Trophoblast cell (in vitro differentiated cells and primary cell): ENCODE results near the gene SLFNL1.

ENCODE experiments used
- DNase-seq, 2 donors: peaks; one replicate each; pipeline ENCODE4 v3.0.0-alpha.2; 2016
- H2AFZ ChIP-seq: 2 replicates; pipeline ENCODE4 v1.6.1; 2013; ENCODE audit warnings: low read length, moderate library complexity, mild to moderate bottlenecking; ENCODE audit not compliant: insufficient read depth, poor library complexity
- H2AK5ac ChIP-seq: 2 replicates; pipeline ENCODE4 v1.6.1; 2013; ENCODE audit warnings: mild to moderate bottlenecking, low read length
- H2BK120ac ChIP-seq: 2 replicates; pipeline ENCODE4 v1.6.1; 2013; ENCODE audit warnings: low read length, mild to moderate bottlenecking, moderate library complexity; ENCODE audit not compliant: insufficient read depth, poor library complexity
- H2BK12ac ChIP-seq: 2 replicates; pipeline ENCODE4 v1.6.1; 2013; ENCODE audit warnings: mild to moderate bottlenecking, low read length, moderate library complexity
- H2BK5ac ChIP-seq: 2 replicates; pipeline ENCODE4 v1.6.1; 2013; ENCODE audit warnings: low read length, low read depth, moderate library complexity, mild to moderate bottlenecking; ENCODE audit not compliant: poor library complexity
- H3K14ac ChIP-seq: 2 replicates; pipeline ENCODE4 v1.6.1; 2013; ENCODE audit warnings: mild to moderate bottlenecking, low read length
- H3K18ac ChIP-seq: 2 replicates; pipeline ENCODE4 v1.6.1; 2013; ENCODE audit warnings: mild to moderate bottlenecking, low read length
- H3K23ac ChIP-seq: 2 replicates; pipeline ENCODE4 v1.6.1; 2013; ENCODE audit warnings: low read length
- H3K27ac ChIP-seq: 2 replicates; pipeline ENCODE4 v1.5.1; 2013; ENCODE audit warnings: low read depth, mild to moderate bottlenecking, inconsistent platforms, low read length, moderate library complexity
- H3K27me3 ChIP-seq: 2 replicates; pipeline ENCODE4 v1.6.1; 2013; ENCODE audit warnings: inconsistent platforms, mild to moderate bottlenecking, low read length, moderate library complexity; ENCODE audit not compliant: insufficient read depth
- H3K36me3 ChIP-seq, 2 experiments: 1 replicate in 1 of 2; 2 replicates in 1 of 2; pipeline ENCODE4 v1.6.1; 2013; ENCODE audit warnings: low read length in 2 of 2, mild to moderate bottlenecking in 2 of 2, moderate library complexity in 1 of 2; ENCODE audit not compliant: insufficient read depth in 2 of 2, control insufficient read depth in 1 of 2
- H3K4ac ChIP-seq: 2 replicates; pipeline ENCODE4 v1.6.1; 2013; ENCODE audit warnings: low read depth, mild to moderate bottlenecking, low read length, moderate library complexity
- H3K4me1 ChIP-seq, 2 experiments: 1 replicate in 1 of 2; 2 replicates in 1 of 2; pipeline ENCODE4 v1.6.1; 2013; ENCODE audit warnings: low read length in 2 of 2, mild to moderate bottlenecking in 2 of 2, moderate library complexity in 1 of 2; ENCODE audit not compliant: insufficient read depth in 2 of 2, control insufficient read depth in 1 of 2
- H3K4me2 ChIP-seq: 2 replicates; pipeline ENCODE4 v1.6.1; 2013; ENCODE audit warnings: inconsistent platforms, mild to moderate bottlenecking, low read length, moderate library complexity
- H3K4me3 ChIP-seq: 2 replicates; pipeline ENCODE4 v1.5.1; 2013; ENCODE audit warnings: mild to moderate bottlenecking, low read depth, low read length, inconsistent platforms
- H3K79me1 ChIP-seq: one replicate; pipeline ENCODE4 v1.6.1; 2013; ENCODE audit warnings: low read length
- H3K79me2 ChIP-seq: 2 replicates; pipeline ENCODE4 v1.6.1; 2013; ENCODE audit warnings: low read length, mild to moderate bottlenecking; ENCODE audit not compliant: control insufficient read depth, insufficient read depth, poor library complexity
- H3K9ac ChIP-seq: 2 replicates; pipeline ENCODE4 v1.6.1; 2013; ENCODE audit warnings: mild to moderate bottlenecking, low read length
- H3K9me3 ChIP-seq: 2 replicates; pipeline ENCODE4 v1.6.1; 2013; ENCODE audit warnings: low read depth, mild to moderate bottlenecking, control low read depth, inconsistent platforms, low read length; ENCODE audit not compliant: insufficient read depth
- H4K12ac ChIP-seq: 2 replicates; pipeline ENCODE4 v1.6.1; 2013; ENCODE audit warnings: low read depth, mild to moderate bottlenecking, low read length, moderate library complexity
- H4K8ac ChIP-seq: 2 replicates; pipeline ENCODE4 v1.6.1; 2013; ENCODE audit warnings: low read depth, mild to moderate bottlenecking, low read length, moderate library complexity
- H4K91ac ChIP-seq: one replicate; pipeline ENCODE4 v1.6.1; 2013; ENCODE audit warnings: low read depth, mild to moderate bottlenecking, low read length, moderate library complexity
- WGBS: extraction: QIAGEN DNeasy Blood & Tissue Kit; methylation state at CpG from one replicate; pipeline ENCODE4 v1.1.7; 2013; ENCODE audit warnings: missing lambda C conversion rate; ENCODE audit not compliant: insufficient read length, insufficient coverage; ENCODE audit errors: extremely low coverage; 5-methylcytosine and 5-hydroxymethylcytosine counted together

The SLFNL1 gene

GRCh38 chr1:41048540-41048939, 27.0 kb upstream of the SLFNL1 start:
- Histone ChIP-seq H3K79me1 (no peaks in the 10 kb centered on the region), H3K4ac (no peak overlapping the region), H2BK5ac (no peak overlapping the region), H3K36me3 (peaks cover 10 to 20% of the 10 kb centered on the region in 2 experiments), H3K18ac (no peak overlapping the region), H3K4me3 (no peak overlapping the region), H3K9ac (no peak overlapping the region), H3K79me2 (no peaks in the 10 kb centered on the region), H3K27ac (no peak overlapping the region), H3K14ac (no peak overlapping the region), H2BK120ac (no peak overlapping the region), H2AFZ (no peak overlapping the region), H4K12ac (no peak overlapping the region), H4K8ac (no peak overlapping the region), H4K91ac (no peak overlapping the region), H3K4me2 (no peak overlapping the region), H3K9me3 (no peaks in the 10 kb centered on the region), H3K4me1 (peaks cover 5 to 10% of the 10 kb centered on the region in 2 experiments), H3K27me3 (no peaks in the 10 kb centered on the region), H2AK5ac (no peak overlapping the region), H3K23ac (no peak overlapping the region), H2BK12ac (no peak overlapping the region)
- no CpG with 5 or more reads among the region's 3 CpGs for WGBS
- DNase-seq, result no peak

GRCh38 chr1:41046347-41046775, 24.8 kb upstream of the SLFNL1 start:
- H3K4ac ChIP-seq, result no peak overlapping the region
- no peak overlapping the region for H2AK5ac ChIP-seq
- no peak overlapping the region for H3K4me3 ChIP-seq
- H3K18ac ChIP-seq, result no peak overlapping the region
- no peak overlapping the region for H2BK12ac ChIP-seq
- H3K23ac ChIP-seq, result no peak overlapping the region
- no peak overlapping the region for H2AFZ ChIP-seq
- no peak overlapping the region for H3K27ac ChIP-seq
- no peaks in the 10 kb centered on the region for H3K27me3 ChIP-seq
- H2BK120ac ChIP-seq, result no peak overlapping the region
- no peak overlapping the region for H4K91ac ChIP-seq
- H3K14ac ChIP-seq, result no peak overlapping the region
- no peak overlapping the region for H4K12ac ChIP-seq
- H4K8ac ChIP-seq, result no peak overlapping the region
- H3K4me2 ChIP-seq, result no peak overlapping the region
- no peak for DNase-seq
- WGBS, result no CpG with 5 or more reads among the region's 10 CpGs
- H3K9ac ChIP-seq, result no peak overlapping the region
- no peak overlapping the region for H2BK5ac ChIP-seq
- H3K9me3 ChIP-seq, result no peaks in the 10 kb centered on the region
- peaks cover 5 to 10% of the 10 kb centered on the region in 2 experiments for H3K4me1 ChIP-seq
- no peaks in the 10 kb centered on the region for H3K79me2 ChIP-seq
- no peaks in the 10 kb centered on the region for H3K79me1 ChIP-seq
- H3K36me3 ChIP-seq, result peaks cover 10 to 18% of the 10 kb centered on the region in 2 experiments

- no peak overlapping the region for H2BK5ac ChIP-seq
- H3K4ac ChIP-seq, result no peak overlapping the region
- no peak overlapping the region for H4K8ac ChIP-seq
- no peak overlapping the region for H4K91ac ChIP-seq
- no peak overlapping the region for H4K12ac ChIP-seq
- H3K27me3 ChIP-seq, result no peaks in the 10 kb centered on the region
- no peak overlapping the region for H2AFZ ChIP-seq
- no peak overlapping the region for H3K18ac ChIP-seq
- peaks cover 5 to 10% of the 10 kb centered on the region in 2 experiments for H3K4me1 ChIP-seq
- no CpG with 5 or more reads among the region's 5 CpGs for WGBS
- no peaks in the 10 kb centered on the region for H3K79me2 ChIP-seq
- H2BK12ac ChIP-seq, result no peak overlapping the region
- H3K36me3 ChIP-seq, result peaks cover 10 to 18% of the 10 kb centered on the region in 2 experiments
- H2BK120ac ChIP-seq, result no peak overlapping the region
- H3K14ac ChIP-seq, result no peak overlapping the region
- peak in 1 of 2 donors; percentile 15 for DNase-seq
- H2AK5ac ChIP-seq, result no peak overlapping the region
- no peak overlapping the region for H3K4me3 ChIP-seq
- no peak overlapping the region for H3K4me2 ChIP-seq
- H3K9ac ChIP-seq, result no peak overlapping the region
- no peaks in the 10 kb centered on the region for H3K9me3 ChIP-seq
- no peak overlapping the region for H3K23ac ChIP-seq
- H3K27ac ChIP-seq, result no peak overlapping the region
- no peaks in the 10 kb centered on the region for H3K79me1 ChIP-seq
Measured at GRCh38 chr1:41045740-41046139, 24.2 kb upstream of the SLFNL1 start.

- H3K4me1 ChIP-seq, result peaks cover 5 to 10% of the 10 kb centered on the region in 2 experiments
- H4K91ac ChIP-seq, result no peak overlapping the region
- H3K4ac ChIP-seq, result no peak overlapping the region
- no peak overlapping the region for H2BK5ac ChIP-seq
- no peak overlapping the region for H2AFZ ChIP-seq
- peaks cover 8 to 22% of the 10 kb centered on the region in 2 experiments for H3K36me3 ChIP-seq
- no peak overlapping the region for H3K4me3 ChIP-seq
- no peaks in the 10 kb centered on the region for H3K27me3 ChIP-seq
- H2BK120ac ChIP-seq, result no peak overlapping the region
- no peaks in the 10 kb centered on the region for H3K9me3 ChIP-seq
- H3K27ac ChIP-seq, result peak overlapping the region; percentile 57
- H3K18ac ChIP-seq, result no peak overlapping the region
- H4K12ac ChIP-seq, result no peak overlapping the region
- H3K23ac ChIP-seq, result no peak overlapping the region
- no peak overlapping the region for H2BK12ac ChIP-seq
- no CpG with 5 or more reads among the region's 2 CpGs for WGBS
- no peak overlapping the region for H3K4me2 ChIP-seq
- H3K79me1 ChIP-seq, result no peaks in the 10 kb centered on the region
- H3K14ac ChIP-seq, result no peak overlapping the region
- no peak for DNase-seq
- H3K9ac ChIP-seq, result no peak overlapping the region
- no peaks in the 10 kb centered on the region for H3K79me2 ChIP-seq
- peak overlapping the region; percentile 10 for H4K8ac ChIP-seq
- H2AK5ac ChIP-seq, result no peak overlapping the region
Measured at GRCh38 chr1:41044187-41044586, 22.7 kb upstream of the SLFNL1 start.
